NT2/D1 (cell line): ENCODE measurements around the gene NXPE3.

Source experiments
- SUZ12 ChIP-seq: IDR thresholded peaks from 2 replicates; pipeline ENCODE4 v1.6.1; 2011; ENCODE audit not compliant: insufficient read length, insufficient read depth; ENCODE audit errors: extremely low read depth
- YY1 ChIP-seq: IDR thresholded peaks from 2 replicates; pipeline ENCODE4 v1.6.1; 2011; ENCODE audit not compliant: insufficient read length, insufficient read depth

DNA sequence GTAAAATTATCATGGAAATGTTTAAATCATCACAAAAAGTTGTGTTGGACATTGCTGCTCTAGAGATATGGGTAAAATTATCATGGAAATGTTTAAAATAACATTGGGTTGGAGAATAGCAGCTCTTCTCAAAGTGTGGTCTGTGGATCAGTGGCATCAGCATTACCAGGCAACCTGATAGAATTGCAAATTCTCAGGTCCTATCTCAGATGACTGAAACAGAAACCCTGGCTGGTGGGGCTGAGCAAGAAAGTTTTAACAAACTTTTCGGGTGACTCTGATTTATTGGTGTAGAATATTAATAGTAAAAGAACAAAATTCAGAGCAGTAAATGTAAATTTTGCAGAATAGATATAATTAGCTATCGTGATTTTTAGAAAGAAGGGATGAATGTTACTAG lies 28.9 kb downstream of the NXPE3 start:
- TF ChIP-seq SUZ12 (no peak), YY1 (no peak)
